Fibroblast of lung (primary cell): ENCODE results near the gene SLC39A9. TPM values are rescaled to one million over a fixed set of nuclear protein-coding genes. Genes with fewer than 3 reads are reported as not detected.

Experiments used
- DNase-seq, 2 donors: peaks; one replicate each; pipeline versions ENCODE4 v3.0.0 to v3.0.0-alpha.2; 2010; ENCODE audit warnings: low read depth in 2 of 2
- H2AFZ ChIP-seq: 2 replicates; pipeline ENCODE4 v1.5.1; 2012; ENCODE audit warnings: low read length, control low read depth, inconsistent platforms
- H3K27ac ChIP-seq: 2 replicates; pipeline ENCODE4 v1.5.1; 2011; ENCODE audit warnings: low read length, control low read depth; ENCODE audit not compliant: insufficient read depth
- H3K27me3 ChIP-seq: 2 replicates; pipeline ENCODE4 v1.5.1; 2011; ENCODE audit warnings: mild to moderate bottlenecking, low read length; ENCODE audit not compliant: control insufficient read depth, insufficient read depth
- H3K36me3 ChIP-seq: 2 replicates; pipeline ENCODE4 v1.5.1; 2011; ENCODE audit warnings: low read length; ENCODE audit not compliant: control insufficient read depth, insufficient read depth
- H3K4me1 ChIP-seq: 2 replicates; pipeline ENCODE4 v1.5.1; 2011; ENCODE audit warnings: low read length; ENCODE audit not compliant: control insufficient read depth, insufficient read depth; ENCODE audit errors: extremely low read depth
- H3K4me2 ChIP-seq: 2 replicates; pipeline ENCODE4 v1.5.1; 2011; ENCODE audit warnings: low read length, control low read depth; ENCODE audit not compliant: insufficient read depth; ENCODE audit errors: extremely low read depth
- H3K4me3 ChIP-seq, 4 experiments: fragments of 200-600 bp in 1 of 4; sonication (generic) in 1 of 4; replicated peaks in 1 of 4; 2 replicates each; pipeline ENCODE4 v1.5.1; 2011 to 2016; ENCODE audit warnings: low read length in 4 of 4, low read depth in 3 of 4, mild to moderate bottlenecking in 3 of 4, control low read depth in 2 of 4, inconsistent platforms in 1 of 4, mixed read lengths in 1 of 4; ENCODE audit not compliant: insufficient read depth in 1 of 4; ENCODE audit errors: control extremely low read depth in 1 of 4
- H3K79me2 ChIP-seq: 2 replicates; pipeline ENCODE4 v1.5.1; 2012; ENCODE audit warnings: mild to moderate bottlenecking, low read length, inconsistent platforms; ENCODE audit not compliant: control insufficient read depth, insufficient read depth
- H3K9ac ChIP-seq: 2 replicates; pipeline ENCODE4 v1.5.1; 2011; ENCODE audit warnings: mild to moderate bottlenecking, low read length, control low read depth; ENCODE audit not compliant: insufficient read depth
- H3K9me3 ChIP-seq: 2 replicates; pipeline ENCODE4 v1.5.1; 2012; ENCODE audit warnings: low read depth, low read length; ENCODE audit not compliant: control insufficient read depth, insufficient read depth
- H4K20me1 ChIP-seq: 2 replicates; pipeline ENCODE4 v1.5.1; 2011; ENCODE audit warnings: low read length; ENCODE audit not compliant: control insufficient read depth, insufficient read depth; ENCODE audit errors: extremely low read depth
- EZH2 ChIP-seq: IDR thresholded peaks from 2 replicates; pipeline ENCODE4 v1.5.1; 2012; ENCODE audit warnings: low read length, control low read depth, mild to moderate bottlenecking; ENCODE audit errors: missing control alignments
- polyA plus RNA-seq, 2 donors: library from polyadenylated mRNA; depleted of rRNA in 1 of 2; stranded (reverse) in 1 of 2; unstranded in 1 of 2; fragments of >200 nt; gene quantifications; 2 replicates each; pipeline ENCODE4 v1.2.1, GENCODE V29; 2011 to 2012; ENCODE audit warnings: missing spikeins in 1 of 2
- total RNA-seq: library from RNA; depleted of rRNA; stranded (reverse); fragments of >200 nt; gene quantifications from 2 replicates; pipeline ENCODE4 v1.2.1, GENCODE V29; 2014
- TF ChIP-seq, protein P1 (sequence below), 2 donors: IDR thresholded peaks in 1 of 2; conservative IDR thresholded peaks in 1 of 2; 1 replicate in 1 of 2; 2 replicates in 1 of 2; pipeline ENCODE4 v1.5.1; 2011 to 2012; ENCODE audit warnings: low read length in 2 of 2, control low read depth in 1 of 2, inconsistent platforms in 1 of 2, low read depth in 1 of 2, mild to moderate bottlenecking in 1 of 2

SLC39A9 gene
- total and polyA plus RNA-seq, 2 donors (not counting 1 experiment from before 2014, with no cell fraction given), result 81.9 to 104 TPM

DNA sequence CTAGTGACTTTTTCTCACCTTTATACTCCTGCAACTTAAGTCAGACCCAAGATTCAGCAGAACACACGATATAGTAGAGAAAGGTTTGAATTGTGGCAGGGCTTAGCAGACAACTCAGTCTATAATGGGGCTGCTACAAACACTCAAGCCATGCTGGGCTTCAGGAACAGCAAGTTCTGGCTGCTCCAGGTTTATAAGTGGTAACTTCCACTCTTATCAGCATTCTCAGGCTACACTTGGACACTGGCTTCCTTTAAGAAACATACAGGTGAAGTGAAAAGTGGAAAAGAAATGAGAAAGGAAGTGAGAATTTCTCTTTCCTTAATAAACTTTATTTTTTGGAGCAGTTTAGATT, 107.7 kb downstream of the SLC39A9 start:
- no peak overlapping the region for H3K27ac ChIP-seq

More for the DNA sequence above, 107.7 kb downstream of the SLC39A9 start:
- Histone ChIP-seq H2AFZ (no peak overlapping the region), H3K4me2 (no peak overlapping the region), H3K4me3 (no peak overlapping the region), H3K79me2 (no peaks in the 10 kb centered on the region), H3K4me1 (no peaks in the 10 kb centered on the region), H3K27me3 (peaks cover 17% of the 10 kb centered on the region), H3K9ac (no peak overlapping the region), H4K20me1 (no peaks in the 10 kb centered on the region), H3K9me3 (no peaks in the 10 kb centered on the region), H3K36me3 (no peaks in the 10 kb centered on the region)
- TF ChIP-seq EZH2, result no peak
- TF ChIP-seq, protein P1, sequence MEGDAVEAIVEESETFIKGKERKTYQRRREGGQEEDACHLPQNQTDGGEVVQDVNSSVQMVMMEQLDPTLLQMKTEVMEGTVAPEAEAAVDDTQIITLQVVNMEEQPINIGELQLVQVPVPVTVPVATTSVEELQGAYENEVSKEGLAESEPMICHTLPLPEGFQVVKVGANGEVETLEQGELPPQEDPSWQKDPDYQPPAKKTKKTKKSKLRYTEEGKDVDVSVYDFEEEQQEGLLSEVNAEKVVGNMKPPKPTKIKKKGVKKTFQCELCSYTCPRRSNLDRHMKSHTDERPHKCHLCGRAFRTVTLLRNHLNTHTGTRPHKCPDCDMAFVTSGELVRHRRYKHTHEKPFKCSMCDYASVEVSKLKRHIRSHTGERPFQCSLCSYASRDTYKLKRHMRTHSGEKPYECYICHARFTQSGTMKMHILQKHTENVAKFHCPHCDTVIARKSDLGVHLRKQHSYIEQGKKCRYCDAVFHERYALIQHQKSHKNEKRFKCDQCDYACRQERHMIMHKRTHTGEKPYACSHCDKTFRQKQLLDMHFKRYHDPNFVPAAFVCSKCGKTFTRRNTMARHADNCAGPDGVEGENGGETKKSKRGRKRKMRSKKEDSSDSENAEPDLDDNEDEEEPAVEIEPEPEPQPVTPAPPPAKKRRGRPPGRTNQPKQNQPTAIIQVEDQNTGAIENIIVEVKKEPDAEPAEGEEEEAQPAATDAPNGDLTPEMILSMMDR (conservative IDR thresholded peaks at IDR 0.05 in 1 of 2, IDR thresholded peaks at IDR 0.05 in 1 of 2; ENCODE audit: low read depth in 1 of 2, low read length in 2 of 2), result no peak
- DNase-seq, result no peak

Other genes starting within 250 kb of the SLC39A9 start
- gene DCAF5, start 245.6 kb upstream of the SLC39A9 start, total RNA-seq, result 10.3 and 16.8 TPM in 2 replicates
- 26.4 and 31.8 TPM in 2 replicates for gene DCAF5, start 245.6 kb upstream of the SLC39A9 start, polyA plus RNA-seq
- 21.1 and 27.7 TPM in 2 replicates for gene EXD2, start 207.2 kb upstream of the SLC39A9 start, total RNA-seq
- 19.8 and 25.5 TPM in 2 replicates for gene EXD2, start 207.2 kb upstream of the SLC39A9 start, polyA plus RNA-seq
- gene GALNT16, start 138.5 kb upstream of the SLC39A9 start, total RNA-seq, result 8.5 and 9.6 TPM in 2 replicates
- gene GALNT16, start 138.5 kb upstream of the SLC39A9 start, polyA plus RNA-seq, result 8.1 and 27.7 TPM in 2 replicates
- 168 and 190 TPM in 2 replicates for gene ERH, start 393 bp upstream of the SLC39A9 start, total RNA-seq
- gene ERH, start 393 bp upstream of the SLC39A9 start, polyA plus RNA-seq, result 182 and 264 TPM in 2 replicates
- under 0.01 TPM in 2 replicates for gene PLEKHD1, start 86.0 kb downstream of the SLC39A9 start, total RNA-seq
- 0.01 TPM in 1 of 2 replicates, not detected in the other for gene PLEKHD1, start 86.0 kb downstream of the SLC39A9 start, polyA plus RNA-seq
- gene CCDC177, start 176.2 kb downstream of the SLC39A9 start, total RNA-seq, result not detected in 2 replicates
- gene CCDC177, start 176.2 kb downstream of the SLC39A9 start, polyA plus RNA-seq, result not detected in 2 replicates
- 5.6 and 9.1 TPM in 2 replicates for gene SUSD6, start 212.9 kb downstream of the SLC39A9 start, total RNA-seq
- 9.2 and 11.4 TPM in 2 replicates for gene SUSD6, start 212.9 kb downstream of the SLC39A9 start, polyA plus RNA-seq